ENCODE data around the gene NACC1.

DNA sequence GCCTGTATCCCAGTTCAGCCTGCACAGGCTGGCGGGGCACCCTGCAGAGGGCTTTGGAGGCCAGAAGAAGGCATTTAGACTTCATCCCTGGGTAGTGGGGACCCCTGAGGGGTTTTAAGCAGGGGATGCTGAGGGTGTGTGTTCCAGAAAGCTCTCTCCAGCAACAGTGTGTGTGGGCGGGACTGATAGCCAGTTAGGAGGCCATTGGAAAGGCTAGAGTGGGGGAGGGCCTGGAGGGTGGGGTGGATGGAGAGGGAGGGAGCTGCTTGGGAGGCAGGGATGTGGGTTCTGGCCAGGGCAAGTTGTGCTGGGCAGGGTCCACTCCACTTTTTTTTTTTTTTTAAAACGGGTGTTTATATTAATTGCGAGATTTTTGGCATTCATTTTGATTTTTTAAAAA lies 43.7 kb upstream of the NACC1 start:
- TF ChIP-seq, protein P1, sequence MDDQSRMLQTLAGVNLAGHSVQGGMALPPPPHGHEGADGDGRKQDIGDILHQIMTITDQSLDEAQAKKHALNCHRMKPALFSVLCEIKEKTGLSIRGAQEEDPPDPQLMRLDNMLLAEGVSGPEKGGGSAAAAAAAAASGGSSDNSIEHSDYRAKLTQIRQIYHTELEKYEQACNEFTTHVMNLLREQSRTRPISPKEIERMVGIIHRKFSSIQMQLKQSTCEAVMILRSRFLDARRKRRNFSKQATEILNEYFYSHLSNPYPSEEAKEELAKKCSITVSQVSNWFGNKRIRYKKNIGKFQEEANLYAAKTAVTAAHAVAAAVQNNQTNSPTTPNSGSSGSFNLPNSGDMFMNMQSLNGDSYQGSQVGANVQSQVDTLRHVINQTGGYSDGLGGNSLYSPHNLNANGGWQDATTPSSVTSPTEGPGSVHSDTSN (CRISPR knock-in tag; IDR thresholded peaks at IDR 0.05) = no peak
- TF ChIP-seq ZNF76 (tag by site-specific recombination; IDR thresholded peaks at IDR 0.05; ENCODE audit: borderline replicate concordance, low read depth) (no peak), ZNF24 (tag by site-specific recombination; IDR thresholded peaks at IDR 0.05) (no peak), ZNF366 (tag by site-specific recombination; conservative IDR thresholded peaks at IDR 0.05) (no peak), ZFP37 (tag by site-specific recombination; IDR thresholded peaks at IDR 0.05) (no peak), ZNF266 (tag by site-specific recombination; IDR thresholded peaks at IDR 0.05; ENCODE audit: low read depth) (no peak)
- TF ChIP-seq, protein P2, sequence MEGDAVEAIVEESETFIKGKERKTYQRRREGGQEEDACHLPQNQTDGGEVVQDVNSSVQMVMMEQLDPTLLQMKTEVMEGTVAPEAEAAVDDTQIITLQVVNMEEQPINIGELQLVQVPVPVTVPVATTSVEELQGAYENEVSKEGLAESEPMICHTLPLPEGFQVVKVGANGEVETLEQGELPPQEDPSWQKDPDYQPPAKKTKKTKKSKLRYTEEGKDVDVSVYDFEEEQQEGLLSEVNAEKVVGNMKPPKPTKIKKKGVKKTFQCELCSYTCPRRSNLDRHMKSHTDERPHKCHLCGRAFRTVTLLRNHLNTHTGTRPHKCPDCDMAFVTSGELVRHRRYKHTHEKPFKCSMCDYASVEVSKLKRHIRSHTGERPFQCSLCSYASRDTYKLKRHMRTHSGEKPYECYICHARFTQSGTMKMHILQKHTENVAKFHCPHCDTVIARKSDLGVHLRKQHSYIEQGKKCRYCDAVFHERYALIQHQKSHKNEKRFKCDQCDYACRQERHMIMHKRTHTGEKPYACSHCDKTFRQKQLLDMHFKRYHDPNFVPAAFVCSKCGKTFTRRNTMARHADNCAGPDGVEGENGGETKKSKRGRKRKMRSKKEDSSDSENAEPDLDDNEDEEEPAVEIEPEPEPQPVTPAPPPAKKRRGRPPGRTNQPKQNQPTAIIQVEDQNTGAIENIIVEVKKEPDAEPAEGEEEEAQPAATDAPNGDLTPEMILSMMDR (tag by site-specific recombination; IDR thresholded peaks at IDR 0.05) = no peak
- TF ChIP-seq, protein P3, sequence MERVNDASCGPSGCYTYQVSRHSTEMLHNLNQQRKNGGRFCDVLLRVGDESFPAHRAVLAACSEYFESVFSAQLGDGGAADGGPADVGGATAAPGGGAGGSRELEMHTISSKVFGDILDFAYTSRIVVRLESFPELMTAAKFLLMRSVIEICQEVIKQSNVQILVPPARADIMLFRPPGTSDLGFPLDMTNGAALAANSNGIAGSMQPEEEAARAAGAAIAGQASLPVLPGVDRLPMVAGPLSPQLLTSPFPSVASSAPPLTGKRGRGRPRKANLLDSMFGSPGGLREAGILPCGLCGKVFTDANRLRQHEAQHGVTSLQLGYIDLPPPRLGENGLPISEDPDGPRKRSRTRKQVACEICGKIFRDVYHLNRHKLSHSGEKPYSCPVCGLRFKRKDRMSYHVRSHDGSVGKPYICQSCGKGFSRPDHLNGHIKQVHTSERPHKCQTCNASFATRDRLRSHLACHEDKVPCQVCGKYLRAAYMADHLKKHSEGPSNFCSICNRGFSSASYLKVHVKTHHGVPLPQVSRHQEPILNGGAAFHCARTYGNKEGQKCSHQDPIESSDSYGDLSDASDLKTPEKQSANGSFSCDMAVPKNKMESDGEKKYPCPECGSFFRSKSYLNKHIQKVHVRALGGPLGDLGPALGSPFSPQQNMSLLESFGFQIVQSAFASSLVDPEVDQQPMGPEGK (tag by site-specific recombination; IDR thresholded peaks at IDR 0.05) = no peak
